Mucosa of descending colon (tissue), 3 donors: Measurements from ENCODE around the gene NFIC. TPM values are rescaled to one million over a fixed set of nuclear protein-coding genes. Genes with fewer than 3 reads are reported as not detected.

Source experiments
- ATAC-seq: fragments of 200-7000 bp; cut with Tn5 transposase; one replicate; pipeline ENCODE4 v1.9.1; 2020; ENCODE audit warnings: mild to moderate bottlenecking, moderate library complexity
- DNase-seq, 3 donors: peaks; one replicate each; pipeline ENCODE4 v3.0.0-alpha.2; 2020
- H3K36me3 ChIP-seq: fragments of 200-600 bp; one replicate; pipeline ENCODE4 v1.8.0; 2021; ENCODE audit warnings: low read depth, mild to moderate bottlenecking
- H3K4me1 ChIP-seq: fragments of 200-600 bp; one replicate; pipeline ENCODE4 v1.8.0; 2021; ENCODE audit warnings: low read depth, mild to moderate bottlenecking
- H3K4me3 ChIP-seq: fragments of 200-600 bp; one replicate; pipeline ENCODE4 v1.8.0; 2021; ENCODE audit warnings: mild to moderate bottlenecking
- H3K9me3 ChIP-seq: fragments of 200-600 bp; one replicate; pipeline ENCODE4 v1.8.0; 2021; ENCODE audit warnings: mild to moderate bottlenecking
- CTCF ChIP-seq: fragments of 200-600 bp; IDR thresholded peaks from one replicate; pipeline ENCODE4 v1.8.0; 2022; ENCODE audit warnings: antibody characterized with exemption, mild to moderate bottlenecking
- intact Hi-C, 2 donors: fragments of 100-400 bp; cut with DNase I in 1 of 2; cut with micrococcal nuclease in 1 of 2; formaldehyde crosslinking; loops; one replicate each; pipeline versions ENCODE4 v1.11.0 to v1.11.1; 2022; cut with DNase I, micrococcal nuclease
- total RNA-seq, 3 donors: library from RNA; stranded (reverse); fragmentation: NEBNext Ultra II Directional in 2 of 3; extraction: Animal tissue kit (Norgen Biotek cat#: 25700) in 2 of 3; gene quantifications; one replicate each; pipeline versions ENCODE4 v1.2.1 to v1.2.4, GENCODE V29; 2021 to 2023
- donor health status: DM: no; HTN: no; CAD: no; lungs with moderate emphysema.
- donor health status: DM: no; HTN: no; CAD: no.
- donor health status: DM: no; HTN: yes; CAD: no.

Gene NFIC
- total RNA-seq, 3 donors from 2014 or later = 38.4 to 210 (median 79.3) TPM

GRCh38 chr19:3465552-3465951 lies 99.2 kb downstream of the NFIC start:
- Histone ChIP-seq H3K36me3 (no peaks in the 10 kb centered on the region), H3K4me3 (no peak overlapping the region), H3K4me1 (no peaks in the 10 kb centered on the region), H3K9me3 (no peaks in the 10 kb centered on the region)
- ATAC-seq (no peak), DNase-seq (no peak)
- TF ChIP-seq CTCF = no peak
- intact Hi-C loops = no loop called here

- Histone ChIP-seq H3K4me3 (no peak overlapping the region), H3K9me3 (no peaks in the 10 kb centered on the region), H3K36me3 (no peaks in the 10 kb centered on the region), H3K4me1 (no peaks in the 10 kb centered on the region)
- no peak for TF ChIP-seq CTCF
- no peak for DNase-seq
- intact Hi-C loops = no loop called here
- ATAC-seq = no peak
Observed at GRCh38 chr19:3466635-3467034, 100.3 kb downstream of the NFIC start.

GRCh38 chr19:3467437-3468198 lies 101.2 kb downstream of the NFIC start:
- Histone ChIP-seq H3K4me3 (no peak overlapping the region), H3K4me1 (no peaks in the 10 kb centered on the region), H3K9me3 (no peaks in the 10 kb centered on the region), H3K36me3 (no peaks in the 10 kb centered on the region)
- no peak for TF ChIP-seq CTCF
- intact Hi-C loops = no loop called here
- no peak for ATAC-seq
- DNase-seq = no peak

- no peak for ATAC-seq
- DNase-seq = no peak
- no peaks in the 10 kb centered on the region for H3K36me3 ChIP-seq
- H3K4me3 ChIP-seq = no peak overlapping the region
- intact Hi-C loops = no loop called here
- no peak for TF ChIP-seq CTCF
- H3K9me3 ChIP-seq = no peaks in the 10 kb centered on the region
- H3K4me1 ChIP-seq = no peaks in the 10 kb centered on the region
Observed at GRCh38 chr19:3468211-3468610, 101.8 kb downstream of the NFIC start.

- DNase-seq = no peak
- Histone ChIP-seq H3K4me1 (peaks cover 10% of the 10 kb centered on the region), H3K9me3 (no peaks in the 10 kb centered on the region), H3K36me3 (no peaks in the 10 kb centered on the region), H3K4me3 (no peak overlapping the region)
- intact Hi-C loops = loop anchor here (5.0 kb wide), 2 partner anchors 143 to 163 kb away; no protein-coding TSS in a partner anchor
- TF ChIP-seq CTCF = no peak
- no peak for ATAC-seq
Observed at GRCh38 chr19:3469638-3470499, 103.5 kb downstream of the NFIC start.
